Fibroblast of lung (primary cell): ENCODE results near the gene NCBP3.

ENCODE experiments used
- CTCF ChIP-seq, 2 donors: IDR thresholded peaks in 1 of 2; conservative IDR thresholded peaks in 1 of 2; 1 replicate in 1 of 2; 2 replicates in 1 of 2; pipeline ENCODE4 v1.5.1; 2011 to 2012; ENCODE audit warnings: low read length in 2 of 2, control low read depth in 1 of 2, inconsistent platforms in 1 of 2, low read depth in 1 of 2, mild to moderate bottlenecking in 1 of 2
- EZH2 ChIP-seq: IDR thresholded peaks from 2 replicates; pipeline ENCODE4 v1.5.1; 2012; ENCODE audit warnings: low read length, control low read depth, mild to moderate bottlenecking; ENCODE audit errors: missing control alignments

- TF ChIP-seq CTCF (conservative IDR thresholded peaks at IDR 0.05 in 1 of 2, IDR thresholded peaks at IDR 0.05 in 1 of 2; ENCODE audit: low read depth in 1 of 2, low read length in 2 of 2) (no peak), EZH2 (no peak)
Measured at GRCh38 chr17:3879186-3879585, 33.1 kb upstream of the NCBP3 start.
